Skeletal muscle satellite cell (primary cell): ENCODE data around the gene C10orf90.

Source experiments
- H3K27me3 ChIP-seq: 2 replicates; pipeline ENCODE4 v1.7.0; 2013; ENCODE audit warnings: low read length; ENCODE audit not compliant: control insufficient read depth, insufficient read depth
- H3K36me3 ChIP-seq: 2 replicates; pipeline ENCODE4 v1.7.0; 2013; ENCODE audit warnings: mild to moderate bottlenecking, control low read depth, low read length; ENCODE audit not compliant: insufficient read depth
- H3K4me1 ChIP-seq: 2 replicates; pipeline ENCODE4 v1.7.0; 2013; ENCODE audit warnings: low read length; ENCODE audit not compliant: control insufficient read depth, insufficient read depth
- H3K4me2 ChIP-seq: 2 replicates; pipeline ENCODE4 v1.7.0; 2013; ENCODE audit warnings: mild to moderate bottlenecking, low read length
- H3K4me3 ChIP-seq: 2 replicates; pipeline ENCODE4 v1.7.0; 2013; ENCODE audit warnings: low read length
- H3K9ac ChIP-seq: 2 replicates; pipeline ENCODE4 v1.7.0; 2013; ENCODE audit warnings: mild to moderate bottlenecking, low read depth, low read length, moderate library complexity
- H3K9me3 ChIP-seq: replicated peaks from 2 replicates; pipeline ENCODE4 v1.7.0; 2013; ENCODE audit warnings: mild to moderate bottlenecking, control low read depth, low read length

The C10orf90 gene

GRCh38 chr10:126654579-126654978 lies 15.9 kb downstream of the C10orf90 start:
- no peak overlapping the region for H3K9ac ChIP-seq
- H3K27me3 ChIP-seq: no peaks in the 10 kb centered on the region
- H3K4me2 ChIP-seq: no peak overlapping the region
- no peak overlapping the region for H3K4me3 ChIP-seq
- no peaks in the 10 kb centered on the region for H3K36me3 ChIP-seq
- no peaks in the 10 kb centered on the region for H3K9me3 ChIP-seq
- no peaks in the 10 kb centered on the region for H3K4me1 ChIP-seq

- H3K27me3 ChIP-seq: no peaks in the 10 kb centered on the region
- no peaks in the 10 kb centered on the region for H3K36me3 ChIP-seq
- no peak overlapping the region for H3K4me2 ChIP-seq
- no peaks in the 10 kb centered on the region for H3K9me3 ChIP-seq
- H3K9ac ChIP-seq: no peak overlapping the region
- H3K4me1 ChIP-seq: peaks cover under 1% of the 10 kb centered on the region
- H3K4me3 ChIP-seq: no peak overlapping the region
These were observed 19.0 kb downstream of the C10orf90 start for GRCh38 chr10:126651467-126651866.

DNA sequence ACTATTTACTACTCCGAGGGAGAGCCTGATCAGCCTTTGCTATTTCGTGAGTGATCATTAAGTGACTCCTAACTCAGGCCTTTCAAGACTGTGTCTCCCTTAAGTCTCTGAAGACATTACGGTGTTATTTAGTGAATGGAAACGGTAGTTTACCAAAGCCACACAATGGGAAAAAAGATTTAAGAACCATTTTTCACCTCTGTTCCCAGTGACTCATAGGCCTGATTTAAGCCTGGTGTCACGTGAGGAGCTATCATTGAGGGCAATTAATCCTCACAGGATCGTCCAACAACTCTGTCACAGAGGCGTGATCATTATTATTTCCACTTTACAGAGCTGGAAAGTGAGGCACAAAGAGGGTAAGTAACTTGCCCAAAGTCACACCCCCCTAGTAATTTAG lies 20.3 kb downstream of the C10orf90 start:
- Histone ChIP-seq H3K9me3 (no peaks in the 10 kb centered on the region), H3K4me2 (no peak overlapping the region), H3K4me1 (peaks cover 8% of the 10 kb centered on the region), H3K36me3 (no peaks in the 10 kb centered on the region), H3K4me3 (no peak overlapping the region), H3K27me3 (no peaks in the 10 kb centered on the region), H3K9ac (no peak overlapping the region)

- Histone ChIP-seq H3K4me2 (no peak overlapping the region), H3K27me3 (no peaks in the 10 kb centered on the region), H3K9ac (no peak overlapping the region), H3K4me1 (peaks cover 8% of the 10 kb centered on the region), H3K4me3 (no peak overlapping the region), H3K36me3 (no peaks in the 10 kb centered on the region), H3K9me3 (no peaks in the 10 kb centered on the region)
These were observed 23.4 kb downstream of the C10orf90 start for GRCh38 chr10:126647116-126647515.

GRCh38 chr10:126646110-126646509 lies 24.4 kb downstream of the C10orf90 start:
- H3K4me1 ChIP-seq: peaks cover 8% of the 10 kb centered on the region
- no peaks in the 10 kb centered on the region for H3K27me3 ChIP-seq
- H3K4me2 ChIP-seq: no peak overlapping the region
- H3K9me3 ChIP-seq: no peaks in the 10 kb centered on the region
- no peak overlapping the region for H3K4me3 ChIP-seq
- H3K9ac ChIP-seq: no peak overlapping the region
- no peaks in the 10 kb centered on the region for H3K36me3 ChIP-seq

DNA sequence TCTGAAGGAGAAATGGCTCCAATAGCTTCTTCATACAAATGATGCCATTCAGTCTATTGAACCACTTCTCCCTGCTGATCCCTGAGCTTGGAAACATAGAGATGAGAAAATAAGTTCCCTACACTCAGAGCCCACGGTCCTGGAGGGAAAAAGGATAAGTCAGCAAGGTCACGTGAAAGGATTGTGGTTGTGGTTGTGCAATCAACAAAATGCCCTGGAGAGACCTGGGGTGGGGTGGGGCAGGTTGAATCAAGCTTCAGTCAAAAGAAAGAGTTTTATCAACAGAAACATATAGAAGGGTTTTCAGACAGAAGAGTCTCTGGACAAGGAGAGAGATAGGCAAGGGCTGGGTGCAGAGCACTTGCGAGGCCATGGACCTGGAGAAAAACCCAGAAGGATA lies 30.1 kb downstream of the C10orf90 start:
- H3K36me3 ChIP-seq: no peaks in the 10 kb centered on the region
- H3K4me3 ChIP-seq: no peak overlapping the region
- no peaks in the 10 kb centered on the region for H3K9me3 ChIP-seq
- no peaks in the 10 kb centered on the region for H3K27me3 ChIP-seq
- H3K4me1 ChIP-seq: peaks cover 6% of the 10 kb centered on the region
- H3K9ac ChIP-seq: no peak overlapping the region
- H3K4me2 ChIP-seq: no peak overlapping the region

GRCh38 chr10:126639084-126639483 lies 31.4 kb downstream of the C10orf90 start:
- Histone ChIP-seq H3K4me3 (no peak overlapping the region), H3K36me3 (no peaks in the 10 kb centered on the region), H3K9me3 (no peaks in the 10 kb centered on the region), H3K4me2 (no peak overlapping the region), H3K9ac (no peak overlapping the region), H3K27me3 (no peaks in the 10 kb centered on the region), H3K4me1 (peaks cover 8% of the 10 kb centered on the region)

- Histone ChIP-seq H3K9ac (no peak overlapping the region), H3K4me1 (peaks cover 8% of the 10 kb centered on the region), H3K9me3 (no peaks in the 10 kb centered on the region), H3K36me3 (no peaks in the 10 kb centered on the region), H3K4me3 (no peak overlapping the region), H3K27me3 (no peaks in the 10 kb centered on the region), H3K4me2 (no peak overlapping the region)
These were observed 32.0 kb downstream of the C10orf90 start for GRCh38 chr10:126638542-126638941.

GRCh38 chr10:126637501-126637900 lies 33.0 kb downstream of the C10orf90 start:
- Histone ChIP-seq H3K36me3 (no peaks in the 10 kb centered on the region), H3K27me3 (no peaks in the 10 kb centered on the region), H3K9me3 (no peaks in the 10 kb centered on the region), H3K4me2 (no peak overlapping the region), H3K4me3 (no peak overlapping the region), H3K4me1 (peaks cover 8% of the 10 kb centered on the region), H3K9ac (no peak overlapping the region)

DNA sequence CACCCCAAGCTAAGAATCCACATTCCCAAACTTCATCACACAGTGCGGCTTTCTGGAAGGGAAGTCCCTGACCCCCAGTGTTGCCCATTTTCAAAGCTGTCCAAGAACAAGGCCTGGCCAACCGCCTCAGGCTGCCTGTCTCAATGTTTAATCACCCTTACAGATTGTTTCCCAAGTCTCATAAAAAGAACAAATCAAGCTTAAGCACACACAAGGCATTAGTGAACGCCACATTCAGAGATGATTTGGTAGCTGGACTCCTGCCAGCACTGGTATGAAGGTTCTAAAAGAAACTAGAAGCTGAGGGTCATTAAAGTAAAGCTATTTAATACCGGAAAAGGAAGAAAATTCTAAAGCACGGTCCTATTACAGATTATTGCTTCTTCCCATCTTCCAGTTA lies 35.6 kb downstream of the C10orf90 start:
- Histone ChIP-seq H3K4me2 (no peak overlapping the region), H3K36me3 (no peaks in the 10 kb centered on the region), H3K9me3 (no peaks in the 10 kb centered on the region), H3K4me3 (no peak overlapping the region), H3K9ac (no peak overlapping the region), H3K27me3 (peaks cover 9% of the 10 kb centered on the region), H3K4me1 (peaks cover 2% of the 10 kb centered on the region)

DNA sequence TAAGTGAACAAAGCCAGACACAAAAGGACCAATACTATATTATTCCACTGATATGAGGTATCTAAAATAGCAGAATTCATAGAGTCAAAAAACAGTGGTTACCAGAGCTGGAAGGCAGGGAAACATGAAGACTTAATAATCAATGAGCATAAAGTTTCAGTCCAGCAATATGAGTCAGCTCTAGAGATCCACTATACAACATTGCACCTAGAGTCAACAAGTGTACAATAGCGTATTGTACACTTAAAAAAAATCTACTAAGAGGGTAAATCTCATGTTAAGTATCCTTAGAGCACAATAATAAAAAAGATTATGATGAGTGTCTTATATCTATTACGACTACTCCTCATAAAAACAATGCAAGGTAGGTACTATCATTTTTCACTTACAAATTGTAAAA lies 36.1 kb downstream of the C10orf90 start:
- Histone ChIP-seq H3K4me2 (no peak overlapping the region), H3K4me1 (peaks cover 2% of the 10 kb centered on the region), H3K9ac (no peak overlapping the region), H3K27me3 (peaks cover 9% of the 10 kb centered on the region), H3K36me3 (no peaks in the 10 kb centered on the region), H3K9me3 (no peaks in the 10 kb centered on the region), H3K4me3 (no peak overlapping the region)

DNA sequence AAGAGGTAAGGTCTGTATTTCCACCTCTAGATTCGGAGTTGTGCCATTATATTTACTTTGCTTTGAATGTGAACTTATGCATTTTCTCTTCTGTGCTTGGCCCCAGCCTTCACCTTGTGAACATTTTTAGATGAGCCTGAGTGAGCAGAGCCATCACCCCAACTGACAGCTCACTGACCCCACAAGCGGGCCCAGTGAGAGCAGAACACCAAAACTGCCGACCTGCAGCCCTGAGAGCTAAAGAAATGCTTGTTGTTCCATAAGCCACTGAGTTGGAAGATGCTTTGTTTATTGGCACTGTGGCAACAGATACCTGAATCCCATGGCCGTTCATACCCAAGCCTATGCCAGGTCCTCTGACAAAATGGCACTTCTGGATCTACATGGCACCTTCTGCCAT lies 37.8 kb downstream of the C10orf90 start:
- no peaks in the 10 kb centered on the region for H3K9me3 ChIP-seq
- peaks cover 2% of the 10 kb centered on the region for H3K4me1 ChIP-seq
- H3K27me3 ChIP-seq: peaks cover 26% of the 10 kb centered on the region
- no peak overlapping the region for H3K4me2 ChIP-seq
- H3K9ac ChIP-seq: no peak overlapping the region
- no peaks in the 10 kb centered on the region for H3K36me3 ChIP-seq
- H3K4me3 ChIP-seq: no peak overlapping the region
